ENCODE results near the gene HACD4. TPM values are rescaled to one million over a fixed set of nuclear protein-coding genes. Genes with fewer than 3 reads are reported as not detected.
A peak's percentile ranks its signal among the peaks of the same experiment; 100 is the strongest.

Gene HACD4, protein sequence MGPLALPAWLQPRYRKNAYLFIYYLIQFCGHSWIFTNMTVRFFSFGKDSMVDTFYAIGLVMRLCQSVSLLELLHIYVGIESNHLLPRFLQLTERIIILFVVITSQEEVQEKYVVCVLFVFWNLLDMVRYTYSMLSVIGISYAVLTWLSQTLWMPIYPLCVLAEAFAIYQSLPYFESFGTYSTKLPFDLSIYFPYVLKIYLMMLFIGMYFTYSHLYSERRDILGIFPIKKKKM
- total RNA-seq, result 1 to 10 TPM in 2 of 4 donors, under 1 TPM in 2; under 0.01 to 8.7 (median 2.4) TPM

DNA sequence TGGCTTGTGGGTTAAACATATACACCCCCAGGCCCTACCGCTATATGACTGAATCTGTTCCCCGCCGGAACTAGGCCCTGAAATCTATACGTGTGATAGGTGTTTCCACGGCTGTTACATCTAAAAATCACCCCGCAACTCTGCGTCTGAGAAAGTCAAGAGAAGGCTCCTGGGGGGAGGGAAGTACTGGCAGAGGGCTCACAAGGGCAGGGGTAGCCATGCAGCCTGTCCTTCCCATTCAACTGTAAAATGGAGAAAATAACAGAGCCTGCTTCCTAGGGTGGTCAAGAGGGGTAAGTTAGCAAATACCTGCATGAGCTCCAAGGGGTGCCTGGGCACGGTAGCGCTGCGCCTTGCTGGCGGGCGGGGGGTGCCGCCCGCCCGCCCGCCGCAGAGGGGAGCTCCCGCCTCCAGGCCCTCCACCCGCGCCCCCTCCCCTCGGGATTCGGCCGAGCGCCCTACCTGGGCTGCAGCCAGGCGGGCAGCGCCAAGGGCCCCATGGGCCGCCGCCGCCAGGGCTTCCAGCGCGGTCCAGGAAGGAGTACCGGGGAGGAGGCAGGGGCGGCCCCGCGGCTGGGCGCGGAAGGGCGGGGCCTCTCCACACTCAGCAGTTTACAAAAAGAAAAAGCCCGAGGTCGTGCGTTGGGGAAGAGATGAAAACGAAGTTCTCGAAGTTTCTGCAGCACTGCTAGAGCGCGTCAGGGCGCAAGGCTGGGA is at the start of gene HACD4:
Gene HACD4 (minus strand): TSS at position 550 of the 717 bp plus-strand sequence. CDS start 50 bp downstream, at position 500.
- H3K27me3 ChIP-seq, result no peaks in the 10 kb centered on the region
- no peaks in the 10 kb centered on the region for H3K36me3 ChIP-seq
- intact Hi-C loops (cut with DNase I; ENCODE audit: low total_unique reads), result no loop called here
- peak within 1 kb of the TSS; percentile 47 to 67 for H3K4me3 ChIP-seq
- no peaks in the 10 kb centered on the region for H3K4me1 ChIP-seq
- TF ChIP-seq, protein P1, sequence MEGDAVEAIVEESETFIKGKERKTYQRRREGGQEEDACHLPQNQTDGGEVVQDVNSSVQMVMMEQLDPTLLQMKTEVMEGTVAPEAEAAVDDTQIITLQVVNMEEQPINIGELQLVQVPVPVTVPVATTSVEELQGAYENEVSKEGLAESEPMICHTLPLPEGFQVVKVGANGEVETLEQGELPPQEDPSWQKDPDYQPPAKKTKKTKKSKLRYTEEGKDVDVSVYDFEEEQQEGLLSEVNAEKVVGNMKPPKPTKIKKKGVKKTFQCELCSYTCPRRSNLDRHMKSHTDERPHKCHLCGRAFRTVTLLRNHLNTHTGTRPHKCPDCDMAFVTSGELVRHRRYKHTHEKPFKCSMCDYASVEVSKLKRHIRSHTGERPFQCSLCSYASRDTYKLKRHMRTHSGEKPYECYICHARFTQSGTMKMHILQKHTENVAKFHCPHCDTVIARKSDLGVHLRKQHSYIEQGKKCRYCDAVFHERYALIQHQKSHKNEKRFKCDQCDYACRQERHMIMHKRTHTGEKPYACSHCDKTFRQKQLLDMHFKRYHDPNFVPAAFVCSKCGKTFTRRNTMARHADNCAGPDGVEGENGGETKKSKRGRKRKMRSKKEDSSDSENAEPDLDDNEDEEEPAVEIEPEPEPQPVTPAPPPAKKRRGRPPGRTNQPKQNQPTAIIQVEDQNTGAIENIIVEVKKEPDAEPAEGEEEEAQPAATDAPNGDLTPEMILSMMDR (IDR thresholded peaks at IDR 0.05), result no peak
- TF ChIP-seq POLR2A (IDR thresholded peaks at IDR 0.05), result no peak
- peak within 1 kb of the TSS; percentile 87 to 88 for H3K27ac ChIP-seq
- no peaks in the 10 kb centered on the region for H3K9me3 ChIP-seq
- peak; percentile 27 to 61 for DNase-seq

DNA sequence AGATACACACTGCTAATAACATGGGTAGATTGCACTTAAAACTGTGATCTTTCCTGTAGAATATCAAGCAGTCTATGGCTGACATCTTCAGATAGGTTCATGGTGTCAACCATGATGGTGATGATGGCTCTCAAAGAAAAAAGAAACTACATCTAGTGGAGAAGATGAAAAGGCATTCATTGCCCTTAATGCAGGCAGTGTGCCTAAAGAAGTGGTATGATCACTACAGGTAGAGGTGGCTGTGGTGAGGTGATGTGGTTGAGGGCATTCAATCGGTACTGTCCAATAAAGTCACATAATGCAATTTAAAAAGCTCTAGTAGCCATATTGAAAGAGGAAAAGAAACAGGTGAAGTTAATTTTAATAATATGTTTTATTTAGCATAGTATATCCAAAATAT is 49.4 kb upstream of the HACD4 start:
- DNase-seq, result no peak
- H3K9me3 ChIP-seq, result no peaks in the 10 kb centered on the region
- TF ChIP-seq POLR2A (IDR thresholded peaks at IDR 0.05), result no peak
- TF ChIP-seq, protein P1 (IDR thresholded peaks at IDR 0.05), result no peak
- H3K4me1 ChIP-seq, result no peaks in the 10 kb centered on the region
- intact Hi-C loops (cut with DNase I; ENCODE audit: low total_unique reads), result no loop called here
- H3K36me3 ChIP-seq, result no peaks in the 10 kb centered on the region
- no peaks in the 10 kb centered on the region for H3K27me3 ChIP-seq
- H3K4me3 ChIP-seq, result no peak overlapping the region
- H3K27ac ChIP-seq, result no peak overlapping the region

DNA sequence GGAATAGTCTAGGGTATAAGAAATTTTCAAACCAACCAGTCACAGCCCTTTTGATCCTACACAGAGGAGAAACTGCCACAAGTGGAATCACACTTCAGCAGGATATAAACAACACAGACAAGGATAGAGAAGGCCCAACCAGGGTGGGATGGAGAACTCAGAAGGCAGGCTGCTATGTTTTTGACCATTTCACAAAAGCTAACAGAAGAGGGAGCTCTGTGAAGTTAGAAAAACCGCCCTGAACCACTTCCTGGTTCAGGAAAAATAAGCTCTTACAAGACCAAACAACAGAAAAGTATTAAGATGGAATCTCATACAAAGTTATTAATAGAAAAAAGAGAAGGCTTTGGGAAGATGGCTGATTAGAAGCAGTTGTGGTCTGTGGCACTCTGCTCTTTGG is 47.3 kb upstream of the HACD4 start:
- Histone ChIP-seq H3K4me1 (no peaks in the 10 kb centered on the region), H3K4me3 (no peak overlapping the region), H3K27ac (no peak overlapping the region), H3K9me3 (no peaks in the 10 kb centered on the region), H3K36me3 (no peaks in the 10 kb centered on the region), H3K27me3 (no peaks in the 10 kb centered on the region)
- intact Hi-C loops (cut with DNase I; ENCODE audit: low total_unique reads), result no loop called here
- TF ChIP-seq POLR2A (IDR thresholded peaks at IDR 0.05), result no peak
- TF ChIP-seq, protein P1 (IDR thresholded peaks at IDR 0.05), result no peak
- DNase-seq, result no peak

DNA sequence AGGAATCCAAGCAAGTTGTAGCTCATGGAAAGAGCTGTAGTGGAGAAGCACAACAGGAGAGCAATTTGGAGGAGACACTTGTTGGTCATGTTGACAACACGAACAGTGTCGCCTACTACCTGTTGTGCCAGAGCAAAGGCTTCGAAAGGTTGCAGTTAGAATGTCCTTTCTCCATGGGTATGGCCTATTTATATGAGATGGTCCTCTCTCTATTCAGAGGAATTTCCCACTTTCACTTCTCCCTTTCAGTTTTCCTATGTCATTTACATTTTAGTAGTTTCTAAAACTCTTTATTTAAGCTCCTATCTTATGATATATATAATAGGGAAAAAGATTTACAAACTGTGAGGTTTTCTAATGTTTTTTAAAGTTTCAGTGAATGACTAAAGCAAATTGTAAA is 46.3 kb upstream of the HACD4 start, which contains the start of gene IFNB1:
Gene IFNB1 (minus strand): TSS at position 162 of the 400 bp plus-strand sequence. CDS start 73 bp downstream, at position 89.
- Histone ChIP-seq H3K4me3 (no peak within 1 kb of the TSS), H3K4me1 (no peaks in the 10 kb centered on the region), H3K36me3 (no peaks in the 10 kb centered on the region), H3K27me3 (no peaks in the 10 kb centered on the region), H3K27ac (no peak within 1 kb of the TSS), H3K9me3 (no peaks in the 10 kb centered on the region)
- TF ChIP-seq, protein P1 (IDR thresholded peaks at IDR 0.05), result no peak
- no peak for TF ChIP-seq POLR2A (IDR thresholded peaks at IDR 0.05)
- no peak for DNase-seq
- intact Hi-C loops (cut with DNase I; ENCODE audit: low total_unique reads), result no loop called here

DNA sequence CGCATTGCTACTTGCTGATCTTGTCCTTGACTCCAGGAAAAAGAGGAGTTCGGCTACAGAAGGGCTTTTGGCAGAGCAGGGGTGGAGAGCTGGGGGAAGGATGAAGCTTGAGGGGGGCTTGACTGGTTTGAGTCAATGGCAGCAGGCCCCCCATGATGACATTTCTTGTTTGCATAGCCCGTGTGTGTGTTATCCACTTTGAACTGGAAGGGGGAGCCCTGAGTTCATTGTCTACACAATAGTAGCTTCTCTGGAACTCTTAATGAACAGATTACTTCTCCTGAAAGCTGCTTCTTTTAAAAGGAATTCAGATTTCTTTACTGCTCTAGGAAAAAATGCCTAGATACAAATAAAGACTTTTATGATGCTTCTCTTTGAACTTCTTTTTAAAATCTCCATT is 44.0 kb upstream of the HACD4 start:
- Histone ChIP-seq H3K9me3 (no peaks in the 10 kb centered on the region), H3K27me3 (no peaks in the 10 kb centered on the region), H3K36me3 (no peaks in the 10 kb centered on the region), H3K4me1 (no peaks in the 10 kb centered on the region), H3K4me3 (no peak overlapping the region), H3K27ac (no peak overlapping the region)
- intact Hi-C loops (cut with DNase I; ENCODE audit: low total_unique reads), result no loop called here
- DNase-seq, result no peak
- no peak for TF ChIP-seq POLR2A (IDR thresholded peaks at IDR 0.05)
- TF ChIP-seq, protein P1 (IDR thresholded peaks at IDR 0.05), result no peak
